ENCODE data around the gene CYP46A1.

Gene CYP46A1

GRCh38 chr14:99688210-99688581 is 4.1 kb downstream of the CYP46A1 start:
- DNase-seq (ENCODE audit: low spot score): no peak

GRCh38 chr14:99688629-99689028 is 4.5 kb downstream of the CYP46A1 start:
- no peak for DNase-seq (ENCODE audit: low spot score)

- DNase-seq (ENCODE audit: low spot score): no peak
Observed at GRCh38 chr14:99689266-99690236, 5.5 kb downstream of the CYP46A1 start.

GRCh38 chr14:99690636-99691035 is 6.5 kb downstream of the CYP46A1 start:
- no peak for DNase-seq (ENCODE audit: low spot score)

- no peak for DNase-seq (ENCODE audit: low spot score)
Observed at GRCh38 chr14:99691111-99691885, 7.2 kb downstream of the CYP46A1 start.

- no peak for DNase-seq (ENCODE audit: low spot score)
Observed at GRCh38 chr14:99693918-99694317, 9.8 kb downstream of the CYP46A1 start.

GRCh38 chr14:99696929-99697328 is 12.8 kb downstream of the CYP46A1 start:
- DNase-seq (ENCODE audit: low spot score): no peak

GRCh38 chr14:99698236-99698635 is 14.1 kb downstream of the CYP46A1 start:
- DNase-seq (ENCODE audit: low spot score): no peak

GRCh38 chr14:99698642-99699041 is 14.5 kb downstream of the CYP46A1 start:
- DNase-seq (ENCODE audit: low spot score): no peak

GRCh38 chr14:99699085-99699760 is 15.1 kb downstream of the CYP46A1 start:
- DNase-seq (ENCODE audit: low spot score): no peak

GRCh38 chr14:99699861-99700260 is 15.8 kb downstream of the CYP46A1 start:
- DNase-seq (ENCODE audit: low spot score): no peak

- DNase-seq (ENCODE audit: low spot score): no peak
Observed at GRCh38 chr14:99700379-99700778, 16.3 kb downstream of the CYP46A1 start.

- DNase-seq (ENCODE audit: low spot score): no peak
Observed at GRCh38 chr14:99701260-99701659, 17.2 kb downstream of the CYP46A1 start.

- no peak for DNase-seq (ENCODE audit: low spot score)
Observed at GRCh38 chr14:99702115-99702514, 18.0 kb downstream of the CYP46A1 start.

GRCh38 chr14:99703381-99703780 is 19.3 kb downstream of the CYP46A1 start:
- no peak for DNase-seq (ENCODE audit: low spot score)

- no peak for DNase-seq (ENCODE audit: low spot score)
Observed at GRCh38 chr14:99704037-99704436, 19.9 kb downstream of the CYP46A1 start.

- DNase-seq (ENCODE audit: low spot score): no peak
Observed at GRCh38 chr14:99706107-99706900, 22.2 kb downstream of the CYP46A1 start.

GRCh38 chr14:99707420-99707819 is 23.3 kb downstream of the CYP46A1 start:
- DNase-seq (ENCODE audit: low spot score): no peak

- DNase-seq (ENCODE audit: low spot score): no peak
Observed at GRCh38 chr14:99707921-99708320, 23.8 kb downstream of the CYP46A1 start.

- no peak for DNase-seq (ENCODE audit: low spot score)
Observed at GRCh38 chr14:99708449-99708848, 24.4 kb downstream of the CYP46A1 start.

GRCh38 chr14:99713972-99714371 is 29.9 kb downstream of the CYP46A1 start:
- DNase-seq (ENCODE audit: low spot score): no peak
